Activated CD8-positive, alpha-beta memory T cell treated with anti-CD3 and anti-CD28 coated beads for 48 hours (primary cell): ENCODE results near the gene ERBB4.

Experiments
- DNase-seq, 3 experiments: peaks; one replicate each; pipeline ENCODE4 v3.0.0-alpha.2; 2020; ENCODE audit warnings: low read depth in 2 of 3, low spot score in 2 of 3

Gene ERBB4

GRCh38 chr2:212367431-212367830 lies 171.2 kb downstream of the ERBB4 start:
- DNase-seq, result no peak

GRCh38 chr2:212364112-212364985 lies 174.3 kb downstream of the ERBB4 start:
- no peak for DNase-seq

DNA sequence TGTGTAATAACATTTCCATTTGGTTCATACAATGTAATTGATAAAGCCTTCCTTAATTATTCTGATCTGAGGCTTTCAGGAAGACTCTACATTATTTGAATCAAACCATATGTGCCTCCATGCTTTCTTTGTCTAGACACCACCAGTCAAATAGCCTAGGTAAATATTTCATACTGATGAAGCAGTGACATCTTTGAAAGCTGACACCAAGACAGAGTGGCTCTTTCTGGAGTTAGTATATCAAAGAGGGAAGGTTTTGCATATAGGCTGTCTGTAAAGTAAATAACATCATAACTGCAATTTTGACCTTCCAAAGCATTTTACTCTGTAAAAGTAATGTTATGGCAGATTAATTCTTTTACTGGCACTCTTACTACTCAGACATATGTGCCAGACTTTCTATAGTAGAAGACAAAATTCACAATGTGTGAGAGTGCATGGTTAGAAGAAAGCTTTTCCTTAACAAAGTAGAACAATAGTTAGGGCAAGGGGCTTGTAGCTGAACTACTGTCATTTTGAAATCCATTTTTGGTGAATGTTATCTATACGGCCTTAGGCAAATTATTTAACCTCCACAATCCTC lies 177.3 kb downstream of the ERBB4 start:
- no peak for DNase-seq

DNA sequence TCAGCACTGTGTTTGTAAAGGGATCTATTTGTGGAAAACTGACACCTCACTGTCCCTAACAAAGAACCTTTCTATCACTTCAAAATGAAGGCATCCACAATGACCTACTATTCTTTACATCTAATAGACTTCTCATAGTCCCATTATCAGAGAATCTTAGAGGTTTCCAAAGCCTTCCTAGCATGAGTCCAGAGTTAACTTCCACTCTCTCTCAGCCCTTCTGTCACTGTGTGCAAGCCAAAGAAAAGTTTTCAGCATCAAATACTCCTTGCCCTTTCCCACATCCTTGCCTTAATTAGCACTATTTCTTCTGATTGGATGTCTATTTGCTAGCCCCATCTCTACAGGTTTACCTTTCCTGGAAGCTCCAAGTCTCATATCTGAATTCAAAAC lies 178.5 kb downstream of the ERBB4 start:
- DNase-seq, result no peak

- no peak for DNase-seq
These were observed 179.1 kb downstream of the ERBB4 start for GRCh38 chr2:212359425-212360067.

DNA sequence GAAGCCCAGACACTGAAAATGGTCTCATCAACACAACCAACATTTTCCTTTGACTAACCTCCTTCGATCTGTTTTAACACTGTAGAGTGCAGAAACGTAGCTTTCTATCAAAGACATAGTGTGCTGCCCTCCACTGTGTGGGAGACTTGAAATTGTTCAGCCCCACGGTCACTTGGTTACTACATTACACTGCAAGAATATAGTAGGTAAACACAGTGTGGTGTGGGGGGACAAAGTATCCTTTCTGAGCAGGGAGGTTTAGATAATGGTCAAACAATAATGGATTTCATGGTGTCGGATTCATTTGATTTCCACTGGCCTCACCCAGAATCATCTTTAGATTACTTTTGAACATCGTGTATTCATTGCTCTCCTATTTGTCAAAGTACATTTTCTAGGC lies 181.0 kb downstream of the ERBB4 start:
- no peak for DNase-seq

DNA sequence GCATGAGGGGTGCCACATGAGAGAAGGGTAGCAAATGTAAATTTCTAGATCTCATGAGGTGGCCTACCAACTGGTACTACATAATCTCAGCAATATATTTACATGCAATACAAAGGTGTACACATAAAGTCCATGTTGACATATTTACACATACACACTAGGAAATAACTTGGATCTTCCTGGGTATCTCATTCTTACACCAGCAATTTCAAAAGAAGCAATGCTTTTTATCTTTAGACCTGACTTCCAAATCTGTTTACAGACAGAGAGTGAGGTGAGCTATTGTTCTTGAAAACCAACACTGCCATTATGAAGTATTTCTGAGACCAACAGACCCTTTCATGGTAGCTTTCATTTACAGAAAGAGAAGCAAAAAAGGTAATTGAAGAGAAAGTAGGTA lies 184.2 kb downstream of the ERBB4 start:
- DNase-seq, result no peak

GRCh38 chr2:212348501-212348900 lies 190.1 kb downstream of the ERBB4 start:
- no peak for DNase-seq

GRCh38 chr2:212346865-212347264 lies 191.7 kb downstream of the ERBB4 start:
- no peak for DNase-seq

GRCh38 chr2:212345966-212346365 lies 192.6 kb downstream of the ERBB4 start:
- DNase-seq, result no peak

- DNase-seq, result no peak
These were observed 194.5 kb downstream of the ERBB4 start for GRCh38 chr2:212344131-212344530.

GRCh38 chr2:212343167-212343566 lies 195.4 kb downstream of the ERBB4 start:
- no peak for DNase-seq

- no peak for DNase-seq
These were observed 200.9 kb downstream of the ERBB4 start for GRCh38 chr2:212337486-212338343.

DNA sequence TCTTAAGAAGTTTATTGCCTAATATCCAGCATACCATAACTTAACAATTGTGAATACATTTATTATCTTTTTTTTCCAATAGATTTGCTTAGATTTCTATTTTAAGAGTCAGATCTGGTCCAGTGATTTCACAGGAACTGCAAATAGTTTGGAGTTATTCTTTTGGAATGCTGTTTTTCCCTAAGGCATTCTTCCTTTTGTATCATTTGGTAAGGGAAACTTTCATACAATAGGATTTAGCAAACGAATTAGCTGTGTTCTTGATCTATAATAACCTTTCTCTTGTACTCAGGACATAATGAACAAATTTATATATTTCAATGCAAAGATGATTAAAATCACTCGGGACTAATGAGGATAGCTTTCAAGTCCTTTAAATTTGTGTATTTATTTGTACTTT lies 201.6 kb downstream of the ERBB4 start:
- DNase-seq, result no peak

GRCh38 chr2:212330263-212330662 lies 208.3 kb downstream of the ERBB4 start:
- DNase-seq, result no peak

DNA sequence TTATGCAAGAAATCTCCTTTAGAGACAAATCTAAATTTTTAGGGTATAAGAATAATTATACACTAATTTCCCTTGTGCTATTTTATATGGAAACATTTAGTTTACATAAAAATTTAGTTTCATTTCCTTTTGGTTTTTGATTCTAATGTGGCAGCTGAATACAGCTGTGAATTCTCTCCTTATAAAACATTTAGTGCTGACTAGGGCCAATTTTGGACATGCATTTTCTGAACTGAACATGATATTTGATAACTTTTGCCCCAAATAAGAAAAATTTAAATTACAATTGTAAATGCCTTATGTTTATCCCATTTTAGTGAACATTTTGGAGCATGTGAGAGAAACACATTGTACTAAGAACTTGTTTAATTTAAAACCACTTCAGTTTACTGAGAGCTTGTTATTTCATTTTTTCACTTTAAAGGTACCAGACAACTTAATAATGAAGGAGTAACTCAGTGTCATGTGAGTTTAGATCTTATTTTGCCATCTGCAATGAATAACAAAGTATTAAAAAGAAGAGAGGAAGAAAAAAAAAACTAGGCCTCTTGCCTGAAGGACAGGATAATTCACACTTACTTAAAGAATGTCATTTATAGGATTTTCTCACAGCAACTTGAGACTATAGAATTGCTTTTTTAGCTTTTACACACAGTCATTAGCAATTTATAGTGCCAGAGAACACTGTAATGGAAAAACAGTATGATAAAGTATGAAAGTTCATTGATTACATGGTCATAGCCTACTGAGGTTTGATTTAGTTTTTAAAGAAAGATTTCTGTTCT lies 209.7 kb downstream of the ERBB4 start:
- no peak for DNase-seq

DNA sequence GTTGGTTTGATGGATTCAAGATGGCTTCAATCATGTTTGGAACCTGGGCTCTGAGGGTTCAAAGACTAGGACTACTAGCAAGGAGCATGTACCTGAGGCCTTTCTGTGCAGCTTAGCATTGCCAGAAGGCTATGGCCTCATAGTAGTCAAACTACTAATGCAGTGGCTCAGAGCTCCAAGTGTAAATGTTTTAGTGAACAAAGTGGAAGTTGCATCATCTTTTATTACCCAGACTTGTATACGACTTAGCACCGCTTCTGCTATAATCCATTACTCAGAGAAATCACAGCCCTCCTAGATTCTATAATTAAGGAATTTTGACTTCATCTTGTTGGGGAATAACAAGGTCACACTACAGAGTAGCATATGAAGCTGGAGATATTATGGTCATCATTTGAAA lies 210.5 kb downstream of the ERBB4 start:
- no peak for DNase-seq

- DNase-seq, result no peak
These were observed 211.3 kb downstream of the ERBB4 start for GRCh38 chr2:212327171-212327809.

DNA sequence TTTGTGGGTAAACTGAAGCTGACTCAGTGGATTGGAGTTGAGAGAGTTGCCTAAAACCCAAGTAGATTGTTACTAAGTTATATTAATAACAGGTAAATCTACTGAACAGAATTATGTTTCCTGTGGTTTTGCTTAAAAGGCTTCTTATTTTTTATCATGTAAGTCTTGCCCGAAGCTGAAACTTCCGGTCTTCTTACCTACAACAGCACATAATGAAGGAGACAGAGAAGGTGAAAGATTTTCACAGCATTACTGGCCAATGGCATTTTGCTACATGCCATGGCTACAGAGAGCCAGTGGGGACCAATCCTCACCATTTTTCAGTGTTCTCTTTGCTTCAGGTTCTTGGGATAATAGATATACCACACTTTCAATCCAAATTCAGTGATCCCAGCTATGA lies 220.0 kb downstream of the ERBB4 start:
- no peak for DNase-seq

- DNase-seq, result no peak
These were observed 223.9 kb downstream of the ERBB4 start for GRCh38 chr2:212314680-212315079.
